MM.1S (cell line): Measurements from ENCODE around the gene MAPKAP1.

Experiments used
- DNase-seq: peaks from one replicate; pipeline ENCODE4 v3.0.0-alpha.2; 2015
- H2AFZ ChIP-seq: fragments of 300-600 bp; sonication (generic); 2 replicates; pipeline ENCODE4 v1.6.0; 2016; ENCODE audit warnings: antibody characterized with exemption, low read length
- H3F3A ChIP-seq: fragments of 300-600 bp; sonication (generic); 2 replicates; pipeline ENCODE4 v1.6.1; 2016; ENCODE audit warnings: mild to moderate bottlenecking, antibody characterized with exemption, low read length, moderate library complexity, mixed read lengths; ENCODE audit not compliant: insufficient read depth
- H3K27ac ChIP-seq: fragments of 300-600 bp; sonication (generic); 2 replicates; pipeline ENCODE4 v1.5.1; 2016; ENCODE audit warnings: mild to moderate bottlenecking, low read length
- H3K27me3 ChIP-seq: fragments of 300-600 bp; sonication (generic); replicated peaks from 2 replicates; pipeline ENCODE4 v1.6.0; 2016; ENCODE audit warnings: low read length; ENCODE audit not compliant: insufficient read depth
- H3K36me3 ChIP-seq: fragments of 300-600 bp; sonication (generic); replicated peaks from 2 replicates; pipeline ENCODE4 v1.6.1; 2016; ENCODE audit warnings: mild to moderate bottlenecking, low read length, mixed read lengths; ENCODE audit not compliant: insufficient read depth
- H3K4me1 ChIP-seq: fragments of 300-600 bp; sonication (generic); 2 replicates; pipeline ENCODE4 v1.6.1; 2016; ENCODE audit warnings: low read length, mixed read lengths
- H3K4me2 ChIP-seq: fragments of 300-600 bp; sonication (generic); 2 replicates; pipeline ENCODE4 v1.6.0; 2016; ENCODE audit warnings: low read depth, low read length
- H3K4me3 ChIP-seq: fragments of 300-600 bp; sonication (generic); 2 replicates; pipeline ENCODE4 v1.5.1; 2016; ENCODE audit warnings: low read length, mixed read lengths
- H3K79me2 ChIP-seq: fragments of 300-600 bp; sonication (generic); 2 replicates; pipeline ENCODE4 v1.6.1; 2016; ENCODE audit warnings: mixed run types, low read length, mixed read lengths
- H3K9ac ChIP-seq: fragments of 300-600 bp; sonication (generic); 2 replicates; pipeline ENCODE4 v1.6.1; 2016; ENCODE audit warnings: low read length, mixed read lengths
- H3K9me2 ChIP-seq: fragments of 300-600 bp; sonication (generic); replicated peaks from 2 replicates; pipeline ENCODE4 v1.6.1; 2016; ENCODE audit warnings: mild to moderate bottlenecking, low read length, mixed read lengths; ENCODE audit not compliant: insufficient read depth
- H3K9me3 ChIP-seq: fragments of 300-600 bp; sonication (generic); replicated peaks from 2 replicates; pipeline ENCODE4 v1.6.1; 2016; ENCODE audit warnings: mild to moderate bottlenecking, low read length, mixed read lengths; ENCODE audit not compliant: insufficient read depth
- H4K20me1 ChIP-seq: fragments of 300-600 bp; sonication (generic); 2 replicates; pipeline ENCODE4 v1.6.1; 2016; ENCODE audit warnings: mild to moderate bottlenecking, low read length, moderate library complexity, mixed read lengths; ENCODE audit not compliant: insufficient read depth
- EZH2 ChIP-seq: fragments of 300-600 bp; sonication (generic); optimal IDR thresholded peaks from 2 replicates; pipeline ENCODE3; 2017; ENCODE audit warnings: low read depth, mild to moderate bottlenecking, antibody characterized with exemption, low read length, mixed read lengths
- EZH2phosphoT487 ChIP-seq: fragments of 300-600 bp; sonication (generic); IDR thresholded peaks from 2 replicates; pipeline ENCODE4 v1.6.1; 2018; ENCODE audit warnings: antibody characterized with exemption, low read length
- TF ChIP-seq, protein P1 (sequence below): fragments of 300-600 bp; sonication (generic); IDR thresholded peaks from 2 replicates; pipeline ENCODE4 v1.5.1; 2016; ENCODE audit warnings: antibody characterized with exemption, low read length, mixed read lengths

MAPKAP1 gene

DNA sequence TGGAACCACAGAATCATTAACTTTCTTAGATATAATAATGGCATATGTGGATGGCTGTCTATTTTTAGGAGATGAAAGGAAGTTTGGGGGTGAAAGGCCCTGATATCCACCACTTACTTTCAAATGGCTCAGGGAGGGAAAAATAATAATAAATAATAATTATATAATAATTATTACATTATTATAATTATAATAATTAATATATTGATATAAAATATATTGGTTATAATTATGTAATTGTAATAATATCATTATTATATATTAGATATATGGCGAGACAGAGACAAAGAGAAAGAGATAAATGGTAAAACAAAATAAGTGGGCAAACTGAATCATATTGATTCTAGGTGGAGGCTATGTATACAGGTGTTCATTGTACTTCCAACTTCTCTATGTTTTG, 308.8 kb downstream of the MAPKAP1 start:
- no peak overlapping the region for H3K9ac ChIP-seq
- H2AFZ ChIP-seq: no peak overlapping the region
- H3K79me2 ChIP-seq: no peaks in the 10 kb centered on the region
- no peak overlapping the region for H3K4me3 ChIP-seq
- H3K4me1 ChIP-seq: no peaks in the 10 kb centered on the region
- DNase-seq: no peak
- H3K27me3 ChIP-seq: no peaks in the 10 kb centered on the region
- H3K27ac ChIP-seq: no peak overlapping the region
- no peak for TF ChIP-seq EZH2
- TF ChIP-seq EZH2phosphoT487: no peak
- TF ChIP-seq, protein P1, sequence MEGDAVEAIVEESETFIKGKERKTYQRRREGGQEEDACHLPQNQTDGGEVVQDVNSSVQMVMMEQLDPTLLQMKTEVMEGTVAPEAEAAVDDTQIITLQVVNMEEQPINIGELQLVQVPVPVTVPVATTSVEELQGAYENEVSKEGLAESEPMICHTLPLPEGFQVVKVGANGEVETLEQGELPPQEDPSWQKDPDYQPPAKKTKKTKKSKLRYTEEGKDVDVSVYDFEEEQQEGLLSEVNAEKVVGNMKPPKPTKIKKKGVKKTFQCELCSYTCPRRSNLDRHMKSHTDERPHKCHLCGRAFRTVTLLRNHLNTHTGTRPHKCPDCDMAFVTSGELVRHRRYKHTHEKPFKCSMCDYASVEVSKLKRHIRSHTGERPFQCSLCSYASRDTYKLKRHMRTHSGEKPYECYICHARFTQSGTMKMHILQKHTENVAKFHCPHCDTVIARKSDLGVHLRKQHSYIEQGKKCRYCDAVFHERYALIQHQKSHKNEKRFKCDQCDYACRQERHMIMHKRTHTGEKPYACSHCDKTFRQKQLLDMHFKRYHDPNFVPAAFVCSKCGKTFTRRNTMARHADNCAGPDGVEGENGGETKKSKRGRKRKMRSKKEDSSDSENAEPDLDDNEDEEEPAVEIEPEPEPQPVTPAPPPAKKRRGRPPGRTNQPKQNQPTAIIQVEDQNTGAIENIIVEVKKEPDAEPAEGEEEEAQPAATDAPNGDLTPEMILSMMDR: no peak
- no peaks in the 10 kb centered on the region for H4K20me1 ChIP-seq
- H3F3A ChIP-seq: no peaks in the 10 kb centered on the region
- H3K9me3 ChIP-seq: no peaks in the 10 kb centered on the region
- H3K4me2 ChIP-seq: no peak overlapping the region
- no peaks in the 10 kb centered on the region for H3K9me2 ChIP-seq
- no peaks in the 10 kb centered on the region for H3K36me3 ChIP-seq

DNA sequence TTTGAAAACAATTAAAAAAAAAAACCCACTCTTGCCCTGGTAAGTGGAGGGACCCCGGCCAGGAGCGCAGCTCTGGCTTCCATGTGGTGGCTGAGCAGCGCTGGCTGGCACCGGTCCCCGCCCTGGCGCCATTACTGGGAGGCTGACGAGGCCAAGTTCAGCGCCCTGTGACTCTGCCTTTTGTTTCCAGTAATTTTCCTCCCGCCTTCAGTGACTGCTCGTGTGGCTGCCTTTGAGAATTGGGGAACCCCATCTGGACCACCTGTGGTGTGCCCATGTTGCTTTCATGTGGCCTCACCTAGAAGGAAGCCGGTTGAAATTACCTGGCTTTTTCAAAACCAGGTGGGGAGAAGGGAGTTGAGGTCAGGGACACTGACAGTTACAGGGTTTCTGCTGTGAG, 309.3 kb downstream of the MAPKAP1 start:
- no peak overlapping the region for H3K4me3 ChIP-seq
- no peaks in the 10 kb centered on the region for H3K9me2 ChIP-seq
- no peaks in the 10 kb centered on the region for H3K79me2 ChIP-seq
- H3K27me3 ChIP-seq: no peaks in the 10 kb centered on the region
- no peaks in the 10 kb centered on the region for H4K20me1 ChIP-seq
- no peak for TF ChIP-seq EZH2phosphoT487
- TF ChIP-seq, protein P1: no peak
- TF ChIP-seq EZH2: no peak
- no peaks in the 10 kb centered on the region for H3F3A ChIP-seq
- H3K4me1 ChIP-seq: no peaks in the 10 kb centered on the region
- no peak for DNase-seq
- no peaks in the 10 kb centered on the region for H3K36me3 ChIP-seq
- H3K9ac ChIP-seq: no peak overlapping the region
- H3K4me2 ChIP-seq: no peak overlapping the region
- no peak overlapping the region for H2AFZ ChIP-seq
- H3K9me3 ChIP-seq: no peaks in the 10 kb centered on the region
- no peak overlapping the region for H3K27ac ChIP-seq

DNA sequence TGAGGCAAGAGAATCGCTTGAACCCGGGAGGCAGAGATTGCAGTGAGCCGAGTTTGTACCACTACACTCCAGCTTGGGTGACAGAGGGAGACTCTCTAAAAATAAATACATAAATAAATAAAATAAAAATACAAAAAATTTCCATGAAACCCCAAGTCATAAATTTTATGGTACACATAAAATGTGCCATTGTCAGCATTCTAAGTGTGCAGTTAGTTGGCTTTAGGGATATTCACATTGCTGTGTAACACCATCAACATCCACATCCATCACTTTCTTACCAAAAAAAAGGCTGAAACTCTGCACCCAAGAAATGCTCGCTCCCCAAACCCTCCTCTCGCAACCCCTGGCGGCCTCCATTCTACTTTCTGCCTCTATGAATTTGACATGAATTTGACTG, 310.2 kb downstream of the MAPKAP1 start:
- Histone ChIP-seq H3K36me3 (no peaks in the 10 kb centered on the region), H3K9me3 (no peaks in the 10 kb centered on the region)

More for the DNA sequence above, 310.2 kb downstream of the MAPKAP1 start:
- no peaks in the 10 kb centered on the region for H3K27me3 ChIP-seq
- H3K27ac ChIP-seq: no peak overlapping the region
- no peak overlapping the region for H2AFZ ChIP-seq
- H3K4me2 ChIP-seq: no peak overlapping the region
- TF ChIP-seq EZH2 (no peak), EZH2phosphoT487 (no peak)
- TF ChIP-seq, protein P1: no peak
- H3F3A ChIP-seq: no peaks in the 10 kb centered on the region
- H3K9ac ChIP-seq: no peak overlapping the region
- H3K4me1 ChIP-seq: no peaks in the 10 kb centered on the region
- no peaks in the 10 kb centered on the region for H3K9me2 ChIP-seq
- DNase-seq: no peak
- H3K79me2 ChIP-seq: no peaks in the 10 kb centered on the region
- H3K4me3 ChIP-seq: no peak overlapping the region
- H4K20me1 ChIP-seq: no peaks in the 10 kb centered on the region
